IMR-90 (cell line): ENCODE measurements around the gene B4GALT1. TPM values are rescaled to one million over a fixed set of nuclear protein-coding genes. Genes with fewer than 3 reads are reported as not detected.

Source experiments
- ATAC-seq: fragments of 200-7000 bp; cut with Tn5 transposase; 2 replicates; pipeline ENCODE4 v1.9.1; 2020; ENCODE audit warnings: low read depth, mild to moderate bottlenecking, moderate library complexity
- BruUV-seq: library from RNA; stranded (reverse); fragments of 400-500 nt; replicated peaks from 2 replicates; lab custom pipeline; 2021; lab: Mats Ljungman, UMichigan
- CTCF ChIA-PET: fragments of 300-600 bp; formaldehyde crosslinking; extraction: SDS; loops from one replicate; lab custom pipeline; 2021; ENCODE audit warnings: antibody characterized with exemption; lab: Yijun Ruan, JAX
- POLR2A ChIA-PET: fragments of 300-600 bp; sonication (Branson Sonifier 250); formaldehyde crosslinking; loops from one replicate; lab custom pipeline; 2022; ENCODE audit warnings: antibody characterized with exemption; ENCODE audit not compliant: unreplicated experiment; lab: Charles Lee
- DNase-seq: peaks from one replicate; pipeline ENCODE4 v3.0.0; 2013
- H2AFZ ChIP-seq: replicated peaks from 2 replicates; pipeline ENCODE3; 2013; ENCODE audit warnings: low read length, mild to moderate bottlenecking; ENCODE audit not compliant: poor library complexity
- H2AK5ac ChIP-seq: 2 replicates; pipeline ENCODE4 v1.6.1; 2013; ENCODE audit warnings: low read depth, low read length, inconsistent platforms
- H2AK9ac ChIP-seq: replicated peaks from 2 replicates; pipeline ENCODE3; 2013; ENCODE audit warnings: mild to moderate bottlenecking, low read depth, low read length, moderate library complexity; ENCODE audit not compliant: poor library complexity
- H2BK120ac ChIP-seq: 2 replicates; pipeline ENCODE4 v1.6.1; 2013; ENCODE audit warnings: low read depth, low read length, inconsistent platforms
- H2BK15ac ChIP-seq: 3 replicates; pipeline ENCODE4 v1.6.1; 2013; ENCODE audit warnings: low read depth, low read length, inconsistent platforms
- H2BK20ac ChIP-seq: 2 replicates; pipeline ENCODE4 v1.6.1; 2013; ENCODE audit warnings: low read depth, mild to moderate bottlenecking, inconsistent platforms, low read length, moderate library complexity
- H2BK5ac ChIP-seq: 2 replicates; pipeline ENCODE4 v1.6.1; 2013; ENCODE audit warnings: mild to moderate bottlenecking, low read depth, low read length, inconsistent platforms; ENCODE audit not compliant: poor library complexity, severe bottlenecking
- H3K14ac ChIP-seq: replicated peaks from 2 replicates; pipeline ENCODE4 v1.6.1; 2013; ENCODE audit warnings: low read depth, low read length, inconsistent platforms
- H3K18ac ChIP-seq: 2 replicates; pipeline ENCODE4 v1.6.1; 2013; ENCODE audit warnings: low read depth, low read length, control low read depth
- H3K23ac ChIP-seq: 2 replicates; pipeline ENCODE4 v1.6.1; 2013; ENCODE audit warnings: low read depth, low read length, inconsistent platforms
- H3K27ac ChIP-seq: 2 replicates; pipeline ENCODE4 v1.5.1; 2013; ENCODE audit warnings: mild to moderate bottlenecking, control low read depth, low read length; ENCODE audit not compliant: insufficient read depth
- H3K27me3 ChIP-seq: 2 replicates; pipeline ENCODE4 v1.6.1; 2013; ENCODE audit warnings: low read length; ENCODE audit not compliant: control insufficient read depth, insufficient read depth
- H3K36me3 ChIP-seq: 2 replicates; pipeline ENCODE4 v1.6.1; 2013; ENCODE audit warnings: low read length, mixed read lengths; ENCODE audit not compliant: control insufficient read depth, insufficient read depth
- H3K4ac ChIP-seq: 2 replicates; pipeline ENCODE4 v1.6.1; 2013; ENCODE audit warnings: low read depth, low read length, inconsistent platforms
- H3K4me1 ChIP-seq: 2 replicates; pipeline ENCODE4 v1.6.1; 2013; ENCODE audit warnings: low read length, mixed read lengths; ENCODE audit not compliant: control insufficient read depth, insufficient read depth
- H3K4me2 ChIP-seq: 2 replicates; pipeline ENCODE4 v1.6.1; 2013; ENCODE audit warnings: low read depth, mild to moderate bottlenecking, control low read depth, low read length, moderate library complexity
- H3K4me3 ChIP-seq: 2 replicates; pipeline ENCODE4 v1.5.1; 2013; ENCODE audit warnings: low read depth, mild to moderate bottlenecking, control low read depth, low read length, moderate library complexity; ENCODE audit not compliant: insufficient read depth
- H3K56ac ChIP-seq: 2 replicates; pipeline ENCODE4 v1.6.1; 2013; ENCODE audit warnings: low read length, inconsistent platforms; ENCODE audit not compliant: insufficient read depth; ENCODE audit errors: extremely low read depth
- H3K79me1 ChIP-seq, 2 experiments: 2 replicates each; pipeline ENCODE4 v1.6.1; 2013; ENCODE audit warnings: low read length in 2 of 2, inconsistent platforms in 1 of 2, low read depth in 1 of 2
- H3K9ac ChIP-seq: 2 replicates; pipeline ENCODE4 v1.6.1; 2013; ENCODE audit warnings: low read depth, low read length, control low read depth
- H3K9me1 ChIP-seq: 2 replicates; pipeline ENCODE4 v1.6.1; 2013; ENCODE audit warnings: low read length, inconsistent platforms; ENCODE audit not compliant: insufficient read depth
- H3K9me3 ChIP-seq: 2 replicates; pipeline ENCODE4 v1.6.1; 2013; ENCODE audit warnings: low read length; ENCODE audit not compliant: control insufficient read depth, insufficient read depth
- H4K20me1 ChIP-seq: 2 replicates; pipeline ENCODE4 v1.6.1; 2013; ENCODE audit warnings: low read length, inconsistent platforms; ENCODE audit not compliant: insufficient read depth
- H4K5ac ChIP-seq: 2 replicates; pipeline ENCODE4 v1.6.1; 2013; ENCODE audit warnings: mild to moderate bottlenecking, low read depth, low read length, control low read depth
- H4K8ac ChIP-seq, 2 experiments: 2 replicates each; pipeline ENCODE4 v1.6.1; 2013; ENCODE audit warnings: low read depth in 2 of 2, low read length in 2 of 2, control low read depth in 1 of 2, inconsistent platforms in 1 of 2
- H4K91ac ChIP-seq: 2 replicates; pipeline ENCODE4 v1.6.1; 2013; ENCODE audit warnings: low read depth, low read length, inconsistent platforms; ENCODE audit not compliant: insufficient read depth
- BHLHE40 ChIP-seq: fragments of 150-350 bp; IDR thresholded peaks from 2 replicates; pipeline ENCODE4 v1.6.1; 2016; ENCODE audit warnings: mild to moderate bottlenecking, low read depth, low read length
- CHD1 ChIP-seq: IDR thresholded peaks from 2 replicates; pipeline ENCODE4 v1.6.1; 2012; ENCODE audit warnings: low read depth, low read length, improper control_type of control experiment
- CTCF ChIP-seq: conservative IDR thresholded peaks from 2 replicates; pipeline ENCODE4 v1.5.1; 2012; ENCODE audit warnings: mild to moderate bottlenecking, low read depth, low read length, improper control_type of control experiment
- ELK1 ChIP-seq: fragments of 150-350 bp; IDR thresholded peaks from 2 replicates; pipeline ENCODE4 v1.6.1; 2016; ENCODE audit warnings: low read depth, mild to moderate bottlenecking, low read length, moderate library complexity, borderline replicate concordance
- FOS ChIP-seq: fragments of 150-350 bp; IDR thresholded peaks from 2 replicates; pipeline ENCODE4 v1.6.1; 2016; ENCODE audit warnings: low read depth, low read length
- MAZ ChIP-seq: IDR thresholded peaks from 2 replicates; pipeline ENCODE4 v1.6.1; 2012; ENCODE audit warnings: low read depth, mild to moderate bottlenecking, low read length, improper control_type of control experiment, moderate library complexity, borderline replicate concordance
- NFE2L2 ChIP-seq: fragments of 150-350 bp; IDR thresholded peaks from 2 replicates; pipeline ENCODE4 v1.6.1; 2016; ENCODE audit warnings: low read depth, mild to moderate bottlenecking, low read length
- RAD21 ChIP-seq: IDR thresholded peaks from 2 replicates; pipeline ENCODE4 v1.6.1; 2012; ENCODE audit warnings: low read length, improper control_type of control experiment
- RCOR1 ChIP-seq: IDR thresholded peaks from 2 replicates; pipeline ENCODE4 v1.6.1; 2012; ENCODE audit warnings: mild to moderate bottlenecking, low read length, improper control_type of control experiment; ENCODE audit not compliant: insufficient replicate concordance
- RFX5 ChIP-seq: IDR thresholded peaks from 2 replicates; pipeline ENCODE4 v1.8.0; 2012; ENCODE audit warnings: low read depth, mild to moderate bottlenecking, low read length, moderate library complexity
- USF2 ChIP-seq: fragments of 150-350 bp; IDR thresholded peaks from 2 replicates; pipeline ENCODE4 v1.6.1; 2017; ENCODE audit warnings: mild to moderate bottlenecking, antibody characterized with exemption, low read length, low read depth
- WGBS, 2 experiments: methylation state at CpG; one replicate each; pipeline versions ENCODE4 v1.1.5 to v1.1.7; 2013; ENCODE audit warnings: missing lambda C conversion rate in 2 of 2; ENCODE audit not compliant: insufficient read length in 1 of 2; ENCODE audit errors: extremely low coverage in 2 of 2; 5-methylcytosine and 5-hydroxymethylcytosine counted together
- dilution Hi-C: fragments of 300-500 bp; cut with HindIII; formaldehyde crosslinking; loops from one replicate; pipeline ENCODE4 v1.14.3; 2018; ENCODE audit warnings: low sequenced_read_pairs; ENCODE audit not compliant: unreplicated experiment
- in situ Hi-C: fragments of 300-500 bp; cut with MboI; formaldehyde crosslinking; loops from 3 replicates; pipeline ENCODE4 v1.14.3; 2019; ENCODE audit warnings: low sequenced_read_pairs, inconsistent platforms, mixed read lengths
- intact Hi-C: fragments of 100-400 bp; cut with micrococcal nuclease; formaldehyde crosslinking; loops from 2 replicates; pipeline ENCODE4 v1.10.0; 2022
- polyA plus RNA-seq, 3 experiments: library from polyadenylated mRNA; depleted of rRNA; stranded (reverse); fragments of >200 nt; gene quantifications; 2 replicates each; pipeline ENCODE4 v1.2.3, GENCODE V29; 2012; ENCODE audit warnings: low replicate concordance in 1 of 3
- total RNA-seq: library from RNA; depleted of rRNA; stranded (reverse); fragments of >200 nt; gene quantifications from 2 replicates; pipeline ENCODE4 v1.2.3, GENCODE V29; 2012

Gene B4GALT1
- total and polyA plus RNA-seq, 2 of the 4 experiments (the other 2 are of a cell fraction): 8.8 to 37.8 TPM

- Histone ChIP-seq H3K79me1 (peaks cover 13 to 72% of the 10 kb centered on the region in 2 experiments), H3K4me1 (peaks cover 15% of the 10 kb centered on the region), H4K5ac (no peak overlapping the region), H3K9ac (no peak overlapping the region), H4K20me1 (peaks cover 28% of the 10 kb centered on the region), H3K9me1 (peaks cover 27% of the 10 kb centered on the region), H3K36me3 (no peaks in the 10 kb centered on the region), H3K18ac (no peak overlapping the region), H3K4me3 (no peak overlapping the region), H4K8ac (no peak overlapping the region), H3K4ac (no peak overlapping the region), H3K23ac (no peak overlapping the region), H4K91ac (no peak overlapping the region), H3K14ac (no peak overlapping the region), H2AFZ (no peak overlapping the region), H2AK5ac (peak overlapping the region; percentile 48; the same call in 1 of the 2 replicates), H3K27ac (no peak overlapping the region), H3K27me3 (no peaks in the 10 kb centered on the region), H3K56ac (no peak overlapping the region), H3K9me3 (no peaks in the 10 kb centered on the region), H2AK9ac (no peak overlapping the region), H2BK20ac (no peak overlapping the region), H2BK120ac (no peak overlapping the region), H3K4me2 (no peak overlapping the region), H2BK15ac (no peak overlapping the region), H2BK5ac (no peak overlapping the region)
- BruUV-seq: no TSS peak
- in situ Hi-C loops (no loop called here), intact Hi-C loops (no loop called here), dilution Hi-C loops (no loop called here)
- ChIA-PET POLR2A (no interaction called here), CTCF (no interaction called here)
- no peak for TF ChIP-seq RFX5
- no peak for TF ChIP-seq CTCF
- no peak for TF ChIP-seq BHLHE40
- TF ChIP-seq MAZ: no peak
- TF ChIP-seq NFE2L2: no peak
- TF ChIP-seq FOS: no peak
- TF ChIP-seq RAD21: no peak
- TF ChIP-seq USF2: no peak
- TF ChIP-seq ELK1: no peak
- no peak for TF ChIP-seq RCOR1
- TF ChIP-seq CHD1: no peak
- WGBS, 2 experiments: no CpG with 5 or more reads among the region's 2 CpGs
- DNase-seq: no peak
- ATAC-seq: no peak
Observed at GRCh38 chr9:33153001-33153400, 14.1 kb downstream of the B4GALT1 start.
